K562 (cell line): ENCODE data around the gene GOLGA8N. TPM values are rescaled to one million over a fixed set of nuclear protein-coding genes. Genes with fewer than 3 reads are reported as not detected.
"Not testable (repeated sequence)": the region's sequence is repeated elsewhere in the genome, so short reads cannot be mapped to it uniquely, and the experiment has no call there.

Source experiments
- ATAC-seq: fragments of 200-7000 bp; cut with Tn5 transposase; 3 replicates; pipeline ENCODE4 v1.9.1; 2020; ENCODE audit warnings: moderate library complexity
- BruUV-seq: library from RNA; stranded (reverse); fragments of 400-500 nt; replicated peaks from 2 replicates; lab custom pipeline; 2021; lab: Mats Ljungman, UMichigan
- CTCF ChIA-PET: fragments of 300-600 bp; formaldehyde crosslinking; extraction: SDS; loops from one replicate; lab custom pipeline; 2021; ENCODE audit warnings: low intra/inter-chr PET ratio; lab: Yijun Ruan, JAX
- POLR2A ChIA-PET: fragments of 300-600, 350-650 bp; sonication (Branson Sonifier 250); formaldehyde crosslinking; extraction: SDS; loops from one replicate; lab custom pipeline; 2021; ENCODE audit warnings: antibody characterized with exemption, inconsistent platforms; lab: Yijun Ruan, JAX
- DNase-seq, 4 experiments: peaks; one replicate each; pipeline versions ENCODE4 v3.0.0 to v3.0.0-alpha.2; 2011 to 2018; ENCODE audit warnings: low spot score in 3 of 4, mixed read lengths in 3 of 4; ENCODE audit errors: extremely low read depth in 1 of 4
- FAIRE-seq: peaks from 2 replicates; lab custom pipeline; 2011; peaks lifted over from hg19 to GRCh38; lab: Jason Lieb, UNC
- H2AFZ ChIP-seq: 2 replicates; pipeline ENCODE4 v1.6.0; 2011; ENCODE audit warnings: low read depth, low read length, control low read depth, inconsistent platforms
- H3K27ac ChIP-seq: fragments of 200-600 bp; 3 replicates; pipeline ENCODE4 v1.8.0; 2011; ENCODE audit warnings: low read depth, mild to moderate bottlenecking, control low read depth, inconsistent platforms, low read length, moderate library complexity, mixed read lengths; ENCODE audit errors: extremely low read depth
- H3K27me3 ChIP-seq, 2 experiments: fragments of 300-600 bp in 1 of 2; 2 replicates in 1 of 2; 3 replicates in 1 of 2; pipeline versions ENCODE4 v1.6.0 to v1.8.0; 2011; ENCODE audit warnings: inconsistent platforms in 2 of 2, low read length in 2 of 2, mild to moderate bottlenecking in 1 of 2, mixed read lengths in 1 of 2, moderate library complexity in 1 of 2; ENCODE audit not compliant: control insufficient read depth in 2 of 2, insufficient read depth in 2 of 2
- H3K36me3 ChIP-seq: fragments of 300-600 bp; 3 replicates; pipeline ENCODE4 v1.8.0; 2011; ENCODE audit warnings: mild to moderate bottlenecking, low read length, inconsistent platforms; ENCODE audit not compliant: control insufficient read depth, insufficient read depth
- H3K4me1 ChIP-seq, 2 experiments: fragments of 200-600 bp in 1 of 2; replicated peaks in 1 of 2; 2 replicates in 1 of 2; 3 replicates in 1 of 2; pipeline versions ENCODE4 v1.5.1 to v1.8.0; 2011; ENCODE audit warnings: inconsistent platforms in 2 of 2, low read length in 2 of 2, mild to moderate bottlenecking in 1 of 2, mixed read lengths in 1 of 2, moderate library complexity in 1 of 2; ENCODE audit not compliant: control insufficient read depth in 2 of 2, insufficient read depth in 2 of 2
- H3K4me2 ChIP-seq: 2 replicates; pipeline ENCODE4 v1.6.1; 2011; ENCODE audit warnings: low read length, control low read depth, inconsistent platforms, mixed read lengths; ENCODE audit not compliant: insufficient read depth
- H3K4me3 ChIP-seq: fragments of 200-600 bp; sonication (generic), shearing (Covaris generic); 2 replicates; pipeline ENCODE4 v1.5.1; 2016; ENCODE audit warnings: control low read depth, inconsistent platforms
- H3K79me2 ChIP-seq: fragments of 200-600 bp; 3 replicates; pipeline ENCODE4 v1.8.0; 2011; ENCODE audit warnings: low read length, inconsistent platforms; ENCODE audit not compliant: control insufficient read depth, insufficient read depth
- H3K9ac ChIP-seq, 2 experiments: 2 replicates each; pipeline versions ENCODE4 v1.6.0 to v1.6.1; 2011; ENCODE audit warnings: low read depth in 2 of 2, low read length in 2 of 2, control low read depth in 1 of 2, inconsistent platforms in 1 of 2, mild to moderate bottlenecking in 1 of 2, mixed read lengths in 1 of 2; ENCODE audit not compliant: insufficient read depth in 1 of 2
- H3K9me1 ChIP-seq: one replicate; pipeline ENCODE4 v1.6.0; 2011; ENCODE audit warnings: inconsistent platforms, mild to moderate bottlenecking, low read length, moderate library complexity; ENCODE audit not compliant: control insufficient read depth, insufficient read depth
- H3K9me3 ChIP-seq: replicated peaks from 2 replicates; pipeline ENCODE4 v1.5.1; 2011; ENCODE audit warnings: low read depth, low read length, inconsistent platforms; ENCODE audit not compliant: control insufficient read depth, insufficient read depth
- H4K20me1 ChIP-seq: replicated peaks from 2 replicates; pipeline ENCODE4 v1.6.1; 2011; ENCODE audit warnings: low read length, inconsistent platforms, mixed read lengths; ENCODE audit not compliant: control insufficient read depth, insufficient read depth
- GABPA ChIP-seq: fragments of 200-800 bp; sonication (Bioruptor generic); conservative IDR thresholded peaks from 2 replicates; pipeline ENCODE4 v1.6.1; 2016; ENCODE audit warnings: low read depth, missing genetic modification characterization, missing compliant biosample characterization
- WGBS: fragments of 100-300 bp; shearing (Covaris generic); methylation state at CpG from one replicate; pipeline ENCODE4 v1.1.6; 2016; ENCODE audit warnings: low coverage, mixed read lengths; ENCODE audit not compliant: insufficient coverage; ENCODE audit errors: missing lambda C conversion rate; 5-methylcytosine and 5-hydroxymethylcytosine counted together
- in situ Hi-C: fragments of 300-500 bp; cut with MboI; formaldehyde crosslinking; loops from 4 replicates; pipeline ENCODE4 v1.15.0; 2018; ENCODE audit warnings: inconsistent platforms, mixed read lengths
- intact Hi-C: fragments of 100-400 bp; cut with micrococcal nuclease; formaldehyde crosslinking; loops from 2 replicates; pipeline ENCODE4 v1.14.2; 2022
- polyA plus RNA-seq, 8 experiments: library from polyadenylated mRNA; depleted of rRNA in 4 of 8; stranded (reverse) in 5 of 8; unstranded in 3 of 8; fragments of >200 nt; fragmentation: Nextera tagmentation in 2 of 8; fragmentation: Illumina TruSeq in 1 of 8; extraction: Ambion mirVana in 2 of 8; extraction: Trizol in 1 of 8; gene quantifications; 2 replicates each; pipeline versions ENCODE4 v1.2.1 to v1.2.3, GENCODE V29; 2011 to 2014; ENCODE audit warnings: inconsistent platforms in 1 of 8, missing spikeins in 1 of 8
- total RNA-seq, 7 experiments: library from RNA; depleted of rRNA in 6 of 7; stranded (reverse); fragments of >200 nt in 6 of 7; fragmentation: Illumina TruSeq in 2 of 7; extraction: Trizol in 2 of 7; gene quantifications; 2 replicates each; pipeline versions ENCODE4 v1.2.1 to v1.2.3, GENCODE V29; 2011 to 2021; ENCODE audit warnings: low replicate concordance in 1 of 7
- TF ChIP-seq, protein P1 (sequence below), 3 experiments: IDR thresholded peaks in 2 of 3; conservative IDR thresholded peaks in 1 of 3; 2 replicates each; pipeline ENCODE4 v1.5.1; 2011 to 2012; ENCODE audit warnings: low read length in 3 of 3, mild to moderate bottlenecking in 3 of 3, control low read depth in 2 of 3, improper control_type of control experiment in 1 of 3, inconsistent platforms in 1 of 3, low read depth in 1 of 3, mixed read lengths in 1 of 3, moderate library complexity in 1 of 3; ENCODE audit not compliant: insufficient read depth in 2 of 3

Gene GOLGA8N
- total and polyA plus RNA-seq, 9 of the 15 experiments (the other 6 are each of a cell fraction or from before 2014, with no cell fraction given), result 0.01 to 4.5 (median 0.24) TPM

DNA sequence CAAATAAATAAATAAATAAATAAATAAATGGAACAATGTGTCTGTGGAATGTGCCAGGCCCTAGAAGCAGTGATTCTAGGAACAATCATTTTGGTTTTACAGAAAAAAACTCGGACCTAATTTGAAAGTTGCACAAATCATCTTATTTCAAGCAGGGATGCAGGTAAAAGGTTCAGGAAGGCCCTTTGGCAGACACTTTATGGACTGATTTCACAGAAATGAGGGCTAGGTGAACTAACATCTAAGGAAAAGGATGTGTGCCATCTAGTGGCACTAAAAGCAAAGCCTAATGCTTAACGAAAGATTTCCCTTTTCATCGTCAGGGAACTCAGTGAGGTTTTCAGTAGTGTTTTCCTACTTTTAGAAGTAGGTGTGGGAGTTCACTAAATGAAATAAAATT, 17.5 kb downstream of the GOLGA8N start:
- H3K9me3 ChIP-seq, ATAC-seq, H3K36me3 ChIP-seq, H3K4me1 ChIP-seq, BruUV-seq, POLR2A ChIA-PET, H3K4me2 ChIP-seq, H4K20me1 ChIP-seq, intact Hi-C loops, in situ Hi-C loops, H3K4me3 ChIP-seq, H3K9me1 ChIP-seq, H3K79me2 ChIP-seq, H3K27ac ChIP-seq, CTCF ChIA-PET, H3K9ac ChIP-seq, H3K27me3 ChIP-seq, H2AFZ ChIP-seq: not testable (repeated sequence)
- TF ChIP-seq, protein P1, sequence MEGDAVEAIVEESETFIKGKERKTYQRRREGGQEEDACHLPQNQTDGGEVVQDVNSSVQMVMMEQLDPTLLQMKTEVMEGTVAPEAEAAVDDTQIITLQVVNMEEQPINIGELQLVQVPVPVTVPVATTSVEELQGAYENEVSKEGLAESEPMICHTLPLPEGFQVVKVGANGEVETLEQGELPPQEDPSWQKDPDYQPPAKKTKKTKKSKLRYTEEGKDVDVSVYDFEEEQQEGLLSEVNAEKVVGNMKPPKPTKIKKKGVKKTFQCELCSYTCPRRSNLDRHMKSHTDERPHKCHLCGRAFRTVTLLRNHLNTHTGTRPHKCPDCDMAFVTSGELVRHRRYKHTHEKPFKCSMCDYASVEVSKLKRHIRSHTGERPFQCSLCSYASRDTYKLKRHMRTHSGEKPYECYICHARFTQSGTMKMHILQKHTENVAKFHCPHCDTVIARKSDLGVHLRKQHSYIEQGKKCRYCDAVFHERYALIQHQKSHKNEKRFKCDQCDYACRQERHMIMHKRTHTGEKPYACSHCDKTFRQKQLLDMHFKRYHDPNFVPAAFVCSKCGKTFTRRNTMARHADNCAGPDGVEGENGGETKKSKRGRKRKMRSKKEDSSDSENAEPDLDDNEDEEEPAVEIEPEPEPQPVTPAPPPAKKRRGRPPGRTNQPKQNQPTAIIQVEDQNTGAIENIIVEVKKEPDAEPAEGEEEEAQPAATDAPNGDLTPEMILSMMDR (IDR thresholded peaks at IDR 0.05 in 2 of 3, conservative IDR thresholded peaks at IDR 0.05 in 1 of 3; ENCODE audit: insufficient read depth in 2 of 3, low read depth in 1 of 3, low read length in 3 of 3), result peak in 1 of 3 experiments; percentile 22; a peak in 2 of 6 replicates
- DNase-seq (peak in 1 of 4 experiments; percentile 35), FAIRE-seq (peak; percentile 65)
- WGBS, result 0% methylated on average over 1 of the region's 3 CpGs

DNA sequence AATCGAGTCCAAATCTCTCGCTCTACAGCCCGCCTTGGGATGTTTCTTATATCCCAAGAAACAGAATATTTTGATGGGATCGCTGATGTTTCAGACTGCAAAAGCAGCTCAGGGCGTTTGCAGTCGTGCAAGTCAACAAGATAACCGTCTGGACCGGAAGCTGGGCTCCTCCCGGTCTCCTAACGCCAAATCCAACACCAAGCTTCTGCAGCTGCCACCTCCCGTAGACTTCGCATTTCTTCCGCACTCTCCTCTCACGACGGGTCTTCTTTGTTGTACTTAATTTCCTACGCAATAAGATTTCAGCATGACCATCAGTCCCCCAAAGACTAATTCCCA, 21.4 kb downstream of the GOLGA8N start:
- peak overlapping the region; percentile 66 for H3K4me3 ChIP-seq
- TSS peak; percentile 93 for BruUV-seq
- H3K9me3 ChIP-seq, in situ Hi-C loops, H4K20me1 ChIP-seq, H3K4me1 ChIP-seq, H3K36me3 ChIP-seq, intact Hi-C loops, POLR2A ChIA-PET, H3K27me3 ChIP-seq, CTCF ChIA-PET: not testable (repeated sequence)
- H3K4me2 ChIP-seq, result peak overlapping the region; percentile 80
- peak; percentile 63 for ATAC-seq
- peak overlapping the region; percentile 81 to 94; a peak in 3 of 4 replicates for H3K9ac ChIP-seq
- peaks cover 44% of the 10 kb centered on the region for H3K79me2 ChIP-seq
- 0% methylated on average over 11 of the region's 16 CpGs for WGBS
- TF ChIP-seq GABPA (tag), result peak; percentile 47
- TF ChIP-seq, all 486 proteins: peak for 1; not testable (repeated sequence) for 485
- H3K9me1 ChIP-seq, FAIRE-seq, DNase-seq: not testable (repeated sequence)
- peak overlapping the region; percentile 91 for H3K27ac ChIP-seq
- peak overlapping the region; percentile 86 for H2AFZ ChIP-seq
